ENCODE data around the gene PP2D1. TPM values are rescaled to one million over a fixed set of nuclear protein-coding genes. Genes with fewer than 3 reads are reported as not detected.

PP2D1 gene
- polyA plus RNA-seq, 1 donor, result 0.39 TPM

DNA sequence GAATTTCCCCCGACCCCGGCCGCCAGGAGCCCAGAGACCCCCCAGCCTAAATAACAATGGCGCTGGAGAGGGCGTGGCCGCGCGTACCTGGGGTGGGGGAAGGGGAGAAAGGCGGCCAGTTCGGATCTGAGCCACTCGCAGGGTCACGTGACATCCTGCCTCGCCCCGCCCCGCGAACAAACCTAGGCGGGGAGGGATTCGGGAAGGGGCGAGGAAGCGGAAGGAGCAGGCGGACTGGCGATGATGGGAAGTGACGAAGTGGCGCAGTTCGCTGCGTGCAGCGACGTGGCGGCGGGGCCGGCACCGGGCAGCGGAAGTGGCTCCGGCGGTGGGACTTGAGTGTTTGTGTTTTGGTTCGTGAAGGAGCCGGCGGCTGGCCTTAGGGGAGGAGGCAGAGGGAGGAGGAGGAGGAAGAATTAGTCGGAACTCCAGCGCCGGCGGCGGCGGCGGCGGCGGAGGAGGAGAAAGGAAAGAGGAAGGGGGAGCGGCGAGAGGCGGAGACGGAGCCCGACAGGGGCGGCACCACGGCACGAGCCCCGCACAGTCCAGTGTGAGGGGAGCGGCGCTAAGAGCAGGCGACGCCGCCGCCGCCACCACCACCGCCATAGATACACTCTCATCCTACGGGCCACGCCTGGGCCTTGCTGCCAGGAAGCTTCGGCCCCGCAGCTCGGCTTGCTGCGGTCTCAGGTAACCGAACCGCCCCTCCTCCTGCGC is 65.1 kb downstream of the PP2D1 start, which contains the start of gene RAB5A:
Gene RAB5A, plus strand, starts transcription at position 266 of the 717 bp plus-strand sequence. CDS start 3,802 bp downstream, outside the sequence.
- H3K4me3 ChIP-seq (ENCODE audit: low read length), result peak within 1 kb of the TSS; percentile 86
- peaks cover 9% of the 10 kb centered on the region for H3K4me1 ChIP-seq (ENCODE audit: control insufficient read depth, insufficient read depth, low read length)
- peaks cover 9% of the 10 kb centered on the region for H3K36me3 ChIP-seq (ENCODE audit: control insufficient read depth, insufficient read depth, low read length)
- no peaks in the 10 kb centered on the region for H3K27me3 ChIP-seq (ENCODE audit: control insufficient read depth, insufficient read depth, low read length)
- DNase-seq, result peak; percentile 99
- peak within 1 kb of the TSS; percentile 97 for H3K27ac ChIP-seq (ENCODE audit: low read length)
- H3K9me3 ChIP-seq (ENCODE audit: control insufficient read depth, low read depth, low read length), result peaks cover 3% of the 10 kb centered on the region
- WGBS (ENCODE audit: insufficient coverage, low lambda C conversion rate), result no CpG with 5 or more reads among the region's 73 CpGs

DNA sequence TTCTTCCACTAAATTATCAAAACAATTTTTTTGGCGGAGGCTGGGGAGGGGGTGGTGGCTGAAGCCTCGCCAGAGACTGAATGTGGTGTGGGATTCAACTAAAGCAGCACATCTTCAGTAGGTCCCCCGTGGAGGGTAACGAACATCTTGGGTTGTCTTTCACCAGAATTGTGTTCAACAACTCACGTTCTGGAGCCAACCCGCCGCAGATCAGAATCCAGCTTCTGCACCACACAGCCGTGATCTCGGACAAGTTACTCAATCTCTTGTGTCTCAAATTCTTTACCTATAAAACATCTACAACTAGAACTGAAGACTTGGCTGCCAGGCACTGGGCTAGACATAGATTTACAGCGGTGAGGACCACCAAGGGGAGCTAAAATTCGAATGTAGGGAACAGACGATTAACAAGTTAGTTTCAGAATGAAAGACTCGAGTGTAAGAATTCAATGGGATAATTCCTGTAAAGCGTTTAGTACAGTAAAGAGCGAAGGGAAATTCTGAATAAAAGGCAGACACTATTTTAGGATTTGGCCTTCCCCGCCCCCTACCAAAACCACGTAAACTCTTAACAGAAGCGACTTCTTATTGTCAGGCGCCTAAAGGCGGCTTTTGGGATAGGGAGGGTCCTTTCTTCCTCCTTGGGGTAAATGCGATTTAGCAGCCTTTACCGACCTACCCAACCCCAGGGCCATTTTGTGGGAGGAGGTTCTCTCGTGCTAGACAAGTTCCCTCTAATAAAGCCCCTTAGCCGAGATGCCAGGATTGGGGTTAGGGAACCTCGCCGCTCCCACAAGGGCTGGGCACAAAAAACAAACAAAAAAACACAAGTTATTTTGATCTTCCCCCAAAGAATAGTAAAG is 65.9 kb downstream of the PP2D1 start:
- 77% methylated on average over 3 of the region's 26 CpGs for WGBS (ENCODE audit: insufficient coverage, low lambda C conversion rate)
- peak in 1 of 2 donors; percentile 33 for DNase-seq

DNA sequence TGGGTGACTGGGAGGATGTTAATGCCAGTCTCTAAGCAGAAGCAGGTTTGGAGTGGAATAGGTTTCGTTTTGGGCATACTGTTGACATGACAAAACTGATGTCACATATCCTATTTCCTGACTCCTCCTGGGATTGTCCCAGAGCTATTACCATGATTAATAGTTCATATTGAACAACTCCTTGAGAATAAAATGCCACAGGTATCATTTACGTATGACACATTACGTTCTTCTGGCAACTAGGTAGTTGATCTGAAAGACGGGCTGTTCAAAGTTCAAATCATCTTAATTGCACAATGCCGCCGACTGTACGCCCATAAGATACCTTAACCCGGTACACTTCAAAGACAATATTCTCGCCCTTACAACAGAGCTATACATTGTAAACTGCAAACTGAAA is 66.5 kb downstream of the PP2D1 start:
- no CpG with 5 or more reads among the region's 9 CpGs for WGBS (ENCODE audit: insufficient coverage, low lambda C conversion rate)
- Histone ChIP-seq H3K36me3 (ENCODE audit: control insufficient read depth, insufficient read depth, low read length) (no peaks in the 10 kb centered on the region), H3K27me3 (ENCODE audit: control insufficient read depth, insufficient read depth, low read length) (no peaks in the 10 kb centered on the region), H3K9me3 (ENCODE audit: control insufficient read depth, low read depth, low read length) (peaks cover 3% of the 10 kb centered on the region), H3K4me3 (ENCODE audit: low read length) (peak overlapping the region; percentile 86), H3K27ac (ENCODE audit: low read length) (peak overlapping the region; percentile 97), H3K4me1 (ENCODE audit: control insufficient read depth, insufficient read depth, low read length) (peaks cover 9% of the 10 kb centered on the region)
- peak; percentile 77 to 89 for DNase-seq

More for the DNA sequence above, 65.9 kb downstream of the PP2D1 start:
- H3K36me3 ChIP-seq (ENCODE audit: control insufficient read depth, insufficient read depth, low read length), result peaks cover 2% of the 10 kb centered on the region
- H3K27me3 ChIP-seq (ENCODE audit: control insufficient read depth, insufficient read depth, low read length), result no peaks in the 10 kb centered on the region
- peaks cover 9% of the 10 kb centered on the region for H3K4me1 ChIP-seq (ENCODE audit: control insufficient read depth, insufficient read depth, low read length)
- peak overlapping the region; percentile 86 for H3K4me3 ChIP-seq (ENCODE audit: low read length)
- peaks cover 3% of the 10 kb centered on the region for H3K9me3 ChIP-seq (ENCODE audit: control insufficient read depth, low read depth, low read length)
- peak overlapping the region; percentile 97 for H3K27ac ChIP-seq (ENCODE audit: low read length)

DNA sequence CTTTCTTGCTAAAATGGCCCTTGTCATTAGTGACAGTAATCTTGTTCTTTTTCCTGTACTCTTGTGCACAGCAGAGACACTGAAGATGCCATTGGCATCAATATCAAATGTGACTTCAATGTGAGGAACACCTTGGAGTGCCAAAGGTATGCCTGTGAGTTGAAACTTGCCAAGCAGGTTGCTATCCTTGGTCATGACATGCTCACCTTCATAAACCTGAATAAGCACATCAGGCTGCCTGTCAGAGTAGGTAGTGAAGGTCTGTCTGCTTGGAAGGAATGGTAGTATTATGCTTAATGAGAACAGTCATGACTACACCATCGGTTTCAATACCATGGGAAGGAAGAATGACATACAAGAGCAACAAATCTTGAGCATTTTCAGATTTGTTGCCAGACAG is 71.4 kb downstream of the PP2D1 start:
- Histone ChIP-seq H3K36me3 (ENCODE audit: control insufficient read depth, insufficient read depth, low read length) (no peaks in the 10 kb centered on the region), H3K4me3 (ENCODE audit: low read length) (no peak overlapping the region), H3K9me3 (ENCODE audit: control insufficient read depth, low read depth, low read length) (no peaks in the 10 kb centered on the region), H3K4me1 (ENCODE audit: control insufficient read depth, insufficient read depth, low read length) (no peaks in the 10 kb centered on the region), H3K27ac (ENCODE audit: low read length) (no peak overlapping the region), H3K27me3 (ENCODE audit: control insufficient read depth, insufficient read depth, low read length) (no peaks in the 10 kb centered on the region)
- no peak for DNase-seq
- WGBS (ENCODE audit: insufficient coverage, low lambda C conversion rate), result no CpG with 5 or more reads among the region's 1 CpG

DNA sequence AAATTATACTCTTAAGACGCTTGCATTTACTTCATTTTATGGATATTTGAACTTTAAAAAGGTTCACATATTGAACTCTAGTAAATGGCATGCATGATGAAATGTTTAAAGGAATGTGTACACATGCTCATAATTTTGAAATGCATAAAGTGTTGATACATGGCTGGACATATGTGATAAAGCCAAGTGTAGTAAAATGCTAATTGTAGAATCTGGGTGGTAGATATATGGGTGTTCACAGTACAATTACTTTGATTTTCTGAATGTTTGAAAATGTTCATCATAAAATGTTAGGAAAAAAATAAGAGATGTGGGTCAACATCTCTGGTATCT is 73.8 kb downstream of the PP2D1 start:
- Histone ChIP-seq H3K27me3 (ENCODE audit: control insufficient read depth, insufficient read depth, low read length) (no peaks in the 10 kb centered on the region), H3K36me3 (ENCODE audit: control insufficient read depth, insufficient read depth, low read length) (no peaks in the 10 kb centered on the region), H3K4me1 (ENCODE audit: control insufficient read depth, insufficient read depth, low read length) (no peaks in the 10 kb centered on the region), H3K27ac (ENCODE audit: low read length) (no peak overlapping the region), H3K9me3 (ENCODE audit: control insufficient read depth, low read depth, low read length) (no peaks in the 10 kb centered on the region), H3K4me3 (ENCODE audit: low read length) (no peak overlapping the region)
- no CpG with 5 or more reads among the region's 1 CpG for WGBS (ENCODE audit: insufficient coverage, low lambda C conversion rate)
- no peak for DNase-seq

- no CpG with 5 or more reads among the region's 7 CpGs for WGBS (ENCODE audit: insufficient coverage, low lambda C conversion rate)
- no peaks in the 10 kb centered on the region for H3K36me3 ChIP-seq (ENCODE audit: control insufficient read depth, insufficient read depth, low read length)
- H3K27me3 ChIP-seq (ENCODE audit: control insufficient read depth, insufficient read depth, low read length), result no peaks in the 10 kb centered on the region
- no peaks in the 10 kb centered on the region for H3K4me1 ChIP-seq (ENCODE audit: control insufficient read depth, insufficient read depth, low read length)
- H3K4me3 ChIP-seq (ENCODE audit: low read length), result no peak overlapping the region
- H3K9me3 ChIP-seq (ENCODE audit: control insufficient read depth, low read depth, low read length), result no peaks in the 10 kb centered on the region
- H3K27ac ChIP-seq (ENCODE audit: low read length), result no peak overlapping the region
- no peak for DNase-seq
Observed at GRCh38 chr3:19937459-19938294, 74.4 kb downstream of the PP2D1 start.

Other genes with a start within 250 kb of the PP2D1 start
- gene EFHB, start 78.0 kb downstream of the PP2D1 start, polyA plus RNA-seq, result 0.46 TPM
- gene RAB5A, start 65.2 kb downstream of the PP2D1 start, polyA plus RNA-seq, result 58.8 TPM
- gene KAT2B, start 28.2 kb upstream of the PP2D1 start, polyA plus RNA-seq, result 20.3 TPM
- 4.7 TPM for gene SGO1, start 173.9 kb upstream of the PP2D1 start, polyA plus RNA-seq

Data from large intestine (tissue), 3 donors.